Esophagus (tissue), 2 donors: ENCODE data around the gene BTBD18. TPM values are rescaled to one million over a fixed set of nuclear protein-coding genes. Genes with fewer than 3 reads are reported as not detected.
"Not testable (repeated sequence)": the region's sequence is repeated elsewhere in the genome, so short reads cannot be mapped to it uniquely, and the experiment has no call there.

Experiments used
- H3K27ac ChIP-seq, 2 donors: one replicate each; pipeline ENCODE4 v1.5.1; 2013; ENCODE audit warnings: low read depth in 2 of 2, mild to moderate bottlenecking in 2 of 2, inconsistent platforms in 1 of 2, low read length in 1 of 2, moderate library complexity in 1 of 2
- H3K27me3 ChIP-seq, 2 donors: one replicate each; pipeline ENCODE4 v1.6.1; 2013; ENCODE audit warnings: low read length in 2 of 2, control low read depth in 1 of 2, mild to moderate bottlenecking in 1 of 2; ENCODE audit not compliant: insufficient read depth in 2 of 2, control insufficient read depth in 1 of 2
- H3K36me3 ChIP-seq, 2 donors: one replicate each; pipeline ENCODE4 v1.6.1; 2013; ENCODE audit warnings: low read length in 1 of 2; ENCODE audit not compliant: control insufficient read depth in 2 of 2, insufficient read depth in 2 of 2
- H3K4me1 ChIP-seq, 2 donors: one replicate each; pipeline ENCODE4 v1.6.1; 2013; ENCODE audit warnings: low read length in 1 of 2; ENCODE audit not compliant: control insufficient read depth in 2 of 2, insufficient read depth in 2 of 2
- H3K4me3 ChIP-seq, 2 donors: one replicate each; pipeline ENCODE4 v1.5.1; 2013; ENCODE audit warnings: low read length in 2 of 2, mild to moderate bottlenecking in 2 of 2, low read depth in 1 of 2, moderate library complexity in 1 of 2
- H3K9me3 ChIP-seq, 2 donors: one replicate each; pipeline ENCODE4 v1.6.1; 2013; ENCODE audit warnings: mild to moderate bottlenecking in 2 of 2, low read depth in 1 of 2, low read length in 1 of 2, moderate library complexity in 1 of 2; ENCODE audit not compliant: control insufficient read depth in 2 of 2, insufficient read depth in 1 of 2
- WGBS, 2 donors: extraction: QIAGEN DNeasy Blood & Tissue Kit; methylation state at CpG; one replicate each; pipeline ENCODE4 v1.1.7; 2013; 5-methylcytosine and 5-hydroxymethylcytosine counted together
- polyA plus RNA-seq, 2 donors: library from polyadenylated mRNA; stranded (reverse); fragments of 200-250 nt; gene quantifications; one replicate each; pipeline ENCODE4 v1.2.3, GENCODE V29; 2013
- donor health status: healthy with polysubstance abuse.
- donor health status: Bipolar disorder and iron deficiency.

Gene BTBD18
- polyA plus RNA-seq, 2 donors = 0.02 TPM; not detected in 1

DNA sequence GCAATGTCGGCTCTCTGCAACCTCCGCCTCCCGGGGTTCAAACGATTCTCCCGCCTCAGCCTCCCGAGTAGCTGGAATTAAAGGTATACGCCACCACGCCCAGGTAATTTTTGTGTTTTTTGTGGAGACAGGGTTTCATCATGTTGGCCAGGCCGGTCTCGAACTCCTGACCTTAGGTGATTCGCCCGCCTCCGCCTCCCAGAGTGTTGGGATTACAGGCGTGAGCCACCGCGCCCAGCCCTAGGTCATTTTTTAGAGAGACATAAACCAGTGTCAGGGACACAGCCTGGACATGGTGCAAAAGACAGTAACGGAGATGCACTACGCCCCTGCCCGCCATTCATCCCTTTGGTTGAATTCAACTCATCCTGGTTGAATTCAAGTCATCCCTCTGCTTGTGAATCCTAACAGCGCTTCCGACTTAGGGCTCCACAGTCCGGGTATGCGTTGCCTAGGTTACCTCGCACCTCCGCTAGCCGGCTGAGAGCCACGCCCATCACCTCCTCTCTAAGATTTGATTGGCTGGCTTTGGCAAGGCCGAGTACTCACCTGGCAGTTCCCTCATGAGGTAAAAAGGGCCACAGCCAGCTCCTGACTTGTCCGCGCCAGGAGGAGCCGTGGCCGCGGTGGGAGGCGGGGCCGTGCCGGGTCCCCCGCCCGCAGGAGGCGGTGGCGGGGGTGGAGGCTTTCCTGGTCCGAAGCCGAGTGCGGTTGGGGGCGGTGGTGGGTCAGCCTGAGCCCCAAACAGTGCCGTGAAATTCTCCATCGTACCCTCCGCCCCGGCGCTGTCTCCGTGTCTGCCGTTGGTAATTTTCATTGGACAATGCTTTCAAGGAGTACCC, 40.0 kb downstream of the BTBD18 start, which contains the start of gene MED19:
MED19 (minus strand) TSS at position 802 of the 842 bp plus-strand sequence; CDS start at position 766, 36 bp downstream.
- Histone ChIP-seq H3K27me3 (no peaks in the 10 kb centered on the region), H3K27ac (peak within 1 kb of the TSS; percentile 97 to 99), H3K4me1 (peaks cover 0 to 6% of the 10 kb centered on the region in 2 donors), H3K36me3 (no peaks in the 10 kb centered on the region), H3K4me3 (peak within 1 kb of the TSS; percentile 100), H3K9me3 (no peaks in the 10 kb centered on the region)
- 5 to 6% methylated on average over 50 to 51 of the region's 51 CpGs for WGBS, 2 donors

DNA sequence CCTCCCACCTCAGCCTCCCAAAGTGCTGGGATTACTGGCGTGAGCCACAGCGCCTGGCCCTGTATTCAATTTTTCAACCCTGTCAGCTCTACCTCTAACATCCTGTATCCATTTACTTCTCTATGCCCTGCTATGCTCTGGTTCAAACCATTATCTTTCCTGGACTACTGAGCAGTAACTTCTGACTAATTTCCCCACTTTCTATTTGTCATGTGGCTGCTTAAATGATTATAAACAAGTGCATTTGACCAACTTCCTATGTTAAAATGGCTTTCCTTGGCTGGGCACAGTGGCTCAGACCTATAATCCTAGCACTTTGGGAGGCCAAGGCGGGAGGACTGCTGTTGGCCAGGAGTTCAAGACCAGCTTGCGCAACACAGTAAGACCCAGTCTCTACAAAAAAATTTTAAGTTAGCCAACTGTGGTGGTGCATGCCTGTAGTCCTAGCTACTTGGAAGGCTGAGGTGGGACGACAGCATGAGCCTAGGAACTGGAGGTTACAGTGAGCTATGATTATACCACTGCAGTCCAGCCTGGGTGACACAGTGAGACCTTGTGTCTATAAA, 41.7 kb downstream of the BTBD18 start:
- Histone ChIP-seq H3K27me3 (no peaks in the 10 kb centered on the region), H3K4me1 (peaks cover 0 to 6% of the 10 kb centered on the region in 2 donors), H3K27ac (no peak overlapping the region), H3K4me3 (no peak overlapping the region), H3K36me3 (peaks cover 0 to under 1% of the 10 kb centered on the region in 2 donors), H3K9me3 (no peaks in the 10 kb centered on the region)
- WGBS, 2 donors = 95 to 97% methylated on average over 5 of the region's 5 CpGs

DNA sequence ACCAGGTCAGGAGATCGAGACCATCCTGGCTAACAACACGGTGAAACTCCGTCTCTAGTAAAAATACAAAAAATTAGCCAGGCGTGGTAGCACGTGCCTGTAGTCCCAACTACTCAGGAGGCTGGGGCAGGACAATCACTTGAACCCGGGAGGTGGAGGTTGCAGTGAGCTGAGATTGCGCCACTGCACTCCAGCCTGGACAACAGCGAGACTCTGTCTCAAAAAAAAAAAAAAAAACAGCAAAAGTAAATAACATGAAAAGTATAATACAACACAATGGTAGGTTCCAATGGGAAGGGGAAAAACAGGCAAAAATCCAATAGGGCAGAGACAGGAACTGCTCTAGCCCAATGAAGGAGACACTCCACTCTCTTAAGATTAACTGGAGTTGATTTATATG, 46.2 kb downstream of the BTBD18 start:
- H3K4me3 ChIP-seq, H3K9me3 ChIP-seq, H3K27me3 ChIP-seq, H3K27ac ChIP-seq, H3K4me1 ChIP-seq: not testable (repeated sequence)
- WGBS, 2 donors = 91 to 92% methylated on average over 8 of the region's 8 CpGs
- H3K36me3 ChIP-seq = peaks cover 7 to 12% of the 10 kb centered on the region in 2 donors

DNA sequence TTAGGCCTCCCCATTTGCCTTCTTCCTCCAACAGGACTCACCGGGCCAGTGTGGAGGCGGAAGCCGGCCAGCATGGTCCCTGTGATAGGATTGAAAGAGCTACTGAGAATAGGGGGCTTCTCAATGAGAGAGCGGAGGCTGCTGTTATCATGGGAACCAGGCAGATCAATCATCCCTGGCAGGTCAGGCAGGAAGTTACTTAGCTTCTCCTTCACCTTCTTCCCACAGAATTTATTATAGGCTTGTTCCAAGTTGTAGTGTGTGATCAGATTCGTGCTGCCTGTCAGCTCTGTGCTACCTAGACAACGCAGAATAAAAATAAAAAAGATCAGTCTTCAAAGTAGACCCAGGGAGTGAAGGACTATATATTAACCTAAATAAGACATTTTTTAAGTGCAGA, 46.7 kb downstream of the BTBD18 start:
- Histone ChIP-seq H3K4me1 (no peaks in the 10 kb centered on the region), H3K4me3 (no peak overlapping the region), H3K27me3 (no peaks in the 10 kb centered on the region), H3K36me3 (peaks cover 8 to 13% of the 10 kb centered on the region in 2 donors), H3K27ac (no peak overlapping the region), H3K9me3 (no peaks in the 10 kb centered on the region)
- WGBS, 2 donors = 86% methylated on average over 6 of the region's 6 CpGs

DNA sequence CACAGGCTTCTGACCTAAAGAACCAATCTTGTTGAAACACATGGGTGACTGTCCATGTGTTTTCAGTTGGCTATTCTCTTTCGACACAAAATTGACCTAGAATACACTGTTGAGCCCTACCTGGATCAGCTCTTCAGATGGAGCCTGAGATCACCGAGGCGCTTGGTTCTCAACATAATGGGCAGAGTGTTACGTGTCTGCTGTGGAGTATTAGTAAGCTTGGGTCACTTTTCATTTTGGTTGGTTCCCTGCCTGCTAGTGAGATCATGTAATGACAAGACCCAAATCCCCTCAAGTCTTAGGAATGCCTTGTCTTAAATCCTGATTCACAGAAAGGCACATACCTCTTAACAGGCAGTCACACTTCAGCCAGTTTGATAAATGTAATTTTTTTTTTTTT, 48.3 kb downstream of the BTBD18 start:
- no peaks in the 10 kb centered on the region for H3K9me3 ChIP-seq
- H3K27ac ChIP-seq = peak overlapping the region in 1 of 2 donors; percentile 36
- H3K4me1 ChIP-seq = no peaks in the 10 kb centered on the region
- H3K27me3 ChIP-seq = no peaks in the 10 kb centered on the region
- 73 to 77% methylated on average over 4 of the region's 4 CpGs for WGBS, 2 donors
- H3K4me3 ChIP-seq = no peak overlapping the region
- H3K36me3 ChIP-seq = peaks cover 19 to 26% of the 10 kb centered on the region in 2 donors

DNA sequence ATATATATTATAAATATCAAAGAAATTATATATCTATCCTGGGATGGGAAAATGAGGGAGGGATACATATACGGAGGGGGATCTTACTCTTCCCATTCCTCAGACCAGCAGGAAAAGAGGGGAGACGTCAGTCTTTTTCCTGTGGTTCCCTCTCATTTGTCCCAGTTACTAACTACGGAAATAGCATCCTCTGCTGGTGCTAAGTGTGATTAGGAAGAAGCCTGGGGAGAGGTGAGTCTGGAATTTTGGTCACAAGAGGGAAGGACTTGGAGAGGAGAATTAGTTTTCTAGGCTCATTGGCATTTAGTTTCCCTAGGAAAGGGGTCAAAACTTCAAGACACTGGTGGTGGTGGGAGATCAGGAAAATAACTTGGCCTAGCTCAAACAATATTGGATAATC, 51.2 kb downstream of the BTBD18 start:
- Histone ChIP-seq H3K4me1 (no peaks in the 10 kb centered on the region), H3K36me3 (peaks cover 30 to 41% of the 10 kb centered on the region in 2 donors), H3K27me3 (no peaks in the 10 kb centered on the region), H3K4me3 (no peak overlapping the region), H3K27ac (no peak overlapping the region), H3K9me3 (no peaks in the 10 kb centered on the region)
- 62 to 75% methylated on average over 3 of the region's 3 CpGs for WGBS, 2 donors

DNA sequence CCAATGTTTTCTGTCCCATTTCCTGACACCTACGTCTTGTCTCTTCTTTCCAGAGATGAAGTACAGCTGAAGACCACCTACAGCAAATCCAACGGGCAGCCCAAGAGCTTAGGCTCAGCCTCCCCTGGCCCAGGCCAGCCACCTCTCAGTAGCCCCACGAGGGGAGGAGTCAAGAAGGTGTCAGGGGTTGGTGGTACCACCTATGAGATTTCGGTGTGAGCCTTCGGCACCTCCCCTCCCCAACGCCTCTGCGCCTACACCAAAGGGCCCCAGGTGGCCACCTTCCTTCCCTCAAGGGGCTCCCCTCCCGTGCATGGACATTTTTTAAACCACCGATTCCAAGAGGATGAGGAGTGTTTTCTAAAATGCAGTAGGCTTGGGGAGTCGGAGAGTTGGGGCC, 51.8 kb downstream of the BTBD18 start:
- Histone ChIP-seq H3K4me3 (no peak overlapping the region), H3K9me3 (no peaks in the 10 kb centered on the region), H3K4me1 (no peaks in the 10 kb centered on the region), H3K27ac (no peak overlapping the region), H3K27me3 (no peaks in the 10 kb centered on the region), H3K36me3 (peaks cover 30 to 39% of the 10 kb centered on the region in 2 donors)
- WGBS, 2 donors = 87 to 88% methylated on average over 10 of the region's 10 CpGs

DNA sequence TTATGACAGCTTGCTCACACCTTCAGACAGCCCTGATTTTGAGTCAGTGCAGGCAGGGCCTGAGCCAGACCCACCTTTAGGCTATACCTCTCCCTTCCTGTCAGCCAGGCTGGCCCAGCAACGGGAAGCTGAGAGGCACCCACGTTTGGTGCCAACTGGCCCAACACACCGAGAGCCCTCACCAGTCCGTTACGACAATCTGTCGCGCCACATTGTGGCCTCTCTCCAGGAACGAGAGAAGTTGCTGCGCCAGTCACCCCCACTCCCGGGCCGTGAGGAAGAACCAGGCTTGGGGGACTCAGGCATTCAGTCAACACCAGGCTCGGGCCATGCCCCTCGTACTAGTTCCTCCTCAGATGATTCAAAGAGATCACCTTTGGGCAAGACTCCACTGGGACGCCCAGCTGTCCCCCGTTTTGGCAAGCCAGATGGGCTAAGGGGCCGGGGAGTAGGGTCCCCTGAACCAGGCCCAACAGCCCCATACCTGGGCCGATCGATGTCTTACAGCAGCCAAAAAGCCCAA, 52.7 kb downstream of the BTBD18 start:
- H3K27me3 ChIP-seq = no peaks in the 10 kb centered on the region
- no peak overlapping the region for H3K27ac ChIP-seq
- H3K4me1 ChIP-seq = no peaks in the 10 kb centered on the region
- no peaks in the 10 kb centered on the region for H3K9me3 ChIP-seq
- 84 to 88% methylated on average over 18 of the region's 18 CpGs for WGBS, 2 donors
- peaks cover 30 to 35% of the 10 kb centered on the region in 2 donors for H3K36me3 ChIP-seq
- no peak overlapping the region for H3K4me3 ChIP-seq
